Erythroblast (primary cell): ENCODE data around the gene ACSM6.

Source experiments
- GATA1 ChIP-seq: IDR thresholded peaks from 2 replicates; pipeline ENCODE4 v1.6.1; 2011; ENCODE audit warnings: low read depth, mild to moderate bottlenecking, control low read depth, low read length, moderate library complexity
- POLR2A ChIP-seq: IDR thresholded peaks from 2 replicates; pipeline ENCODE4 v1.6.1; 2011; ENCODE audit warnings: mild to moderate bottlenecking, low read length

DNA sequence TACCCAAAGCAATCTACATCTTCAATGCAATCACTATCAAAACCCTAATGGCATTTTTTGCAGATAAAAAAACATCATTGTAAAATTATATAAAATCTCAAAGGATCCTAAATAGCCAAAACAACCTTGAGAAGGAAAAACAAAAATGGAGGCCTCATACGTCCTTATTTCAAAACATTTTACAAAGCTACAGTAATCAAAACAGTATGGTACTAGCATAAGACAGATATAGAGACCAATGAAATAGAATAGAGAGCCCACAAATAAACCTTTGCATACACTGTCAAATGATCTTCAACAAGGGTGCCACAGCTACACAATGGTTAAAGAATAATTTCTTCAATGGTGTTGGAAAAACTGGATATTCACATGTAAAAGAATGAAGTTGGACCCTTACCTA is 62.2 kb downstream of the ACSM6 start:
- TF ChIP-seq POLR2A (no peak), GATA1 (no peak)
